GM20000 (cell line): ENCODE data around the gene SEC63.
"Not testable (repeated sequence)": the region's sequence is repeated elsewhere in the genome, so short reads cannot be mapped to it uniquely, and the experiment has no call there.

Experiments
- DNase-seq: peaks from one replicate; pipeline ENCODE4 v3.0.0; 2012; ENCODE audit warnings: low spot score
- TF ChIP-seq, protein P1 (sequence below): IDR thresholded peaks from 2 replicates; pipeline ENCODE4 v1.5.1; 2012; ENCODE audit warnings: mild to moderate bottlenecking, control low read depth; ENCODE audit errors: extremely low read depth, missing control alignments

The SEC63 gene

DNA sequence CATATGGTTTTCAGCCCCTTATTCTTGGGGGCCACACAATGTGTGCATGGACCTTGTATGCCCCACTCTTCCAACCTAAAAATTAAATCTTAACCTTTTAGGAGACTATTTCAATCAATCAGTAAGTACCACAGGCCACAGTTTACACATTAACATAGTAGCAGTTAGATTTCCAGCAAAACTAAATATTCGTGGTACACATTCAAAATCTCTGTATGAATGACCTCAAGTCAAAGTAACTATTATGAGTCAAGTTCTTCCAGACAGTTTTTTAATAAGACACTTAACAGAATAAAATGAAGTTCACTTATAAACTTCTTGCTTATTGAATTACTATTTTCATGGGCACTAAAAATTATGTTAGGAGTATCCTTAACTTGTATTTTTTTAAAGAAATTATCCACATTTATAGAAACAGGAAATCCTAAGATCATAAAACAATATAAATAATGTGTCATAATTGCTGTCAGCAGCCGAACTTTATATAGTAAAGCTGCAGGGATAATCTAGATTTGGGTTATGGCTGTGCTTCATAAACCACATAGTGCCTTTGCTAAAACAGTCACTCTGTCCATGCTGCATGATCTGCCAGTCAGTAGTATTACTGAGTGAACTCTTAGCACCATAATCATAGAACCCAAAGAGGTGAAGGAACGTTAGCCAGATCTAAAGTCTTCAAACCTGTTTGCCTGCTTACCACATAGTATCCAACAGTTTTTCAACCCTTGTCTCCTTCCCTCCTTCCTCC is 21.7 kb downstream of the SEC63 start:
- TF ChIP-seq, protein P1, sequence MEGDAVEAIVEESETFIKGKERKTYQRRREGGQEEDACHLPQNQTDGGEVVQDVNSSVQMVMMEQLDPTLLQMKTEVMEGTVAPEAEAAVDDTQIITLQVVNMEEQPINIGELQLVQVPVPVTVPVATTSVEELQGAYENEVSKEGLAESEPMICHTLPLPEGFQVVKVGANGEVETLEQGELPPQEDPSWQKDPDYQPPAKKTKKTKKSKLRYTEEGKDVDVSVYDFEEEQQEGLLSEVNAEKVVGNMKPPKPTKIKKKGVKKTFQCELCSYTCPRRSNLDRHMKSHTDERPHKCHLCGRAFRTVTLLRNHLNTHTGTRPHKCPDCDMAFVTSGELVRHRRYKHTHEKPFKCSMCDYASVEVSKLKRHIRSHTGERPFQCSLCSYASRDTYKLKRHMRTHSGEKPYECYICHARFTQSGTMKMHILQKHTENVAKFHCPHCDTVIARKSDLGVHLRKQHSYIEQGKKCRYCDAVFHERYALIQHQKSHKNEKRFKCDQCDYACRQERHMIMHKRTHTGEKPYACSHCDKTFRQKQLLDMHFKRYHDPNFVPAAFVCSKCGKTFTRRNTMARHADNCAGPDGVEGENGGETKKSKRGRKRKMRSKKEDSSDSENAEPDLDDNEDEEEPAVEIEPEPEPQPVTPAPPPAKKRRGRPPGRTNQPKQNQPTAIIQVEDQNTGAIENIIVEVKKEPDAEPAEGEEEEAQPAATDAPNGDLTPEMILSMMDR = no peak
- no peak for DNase-seq

DNA sequence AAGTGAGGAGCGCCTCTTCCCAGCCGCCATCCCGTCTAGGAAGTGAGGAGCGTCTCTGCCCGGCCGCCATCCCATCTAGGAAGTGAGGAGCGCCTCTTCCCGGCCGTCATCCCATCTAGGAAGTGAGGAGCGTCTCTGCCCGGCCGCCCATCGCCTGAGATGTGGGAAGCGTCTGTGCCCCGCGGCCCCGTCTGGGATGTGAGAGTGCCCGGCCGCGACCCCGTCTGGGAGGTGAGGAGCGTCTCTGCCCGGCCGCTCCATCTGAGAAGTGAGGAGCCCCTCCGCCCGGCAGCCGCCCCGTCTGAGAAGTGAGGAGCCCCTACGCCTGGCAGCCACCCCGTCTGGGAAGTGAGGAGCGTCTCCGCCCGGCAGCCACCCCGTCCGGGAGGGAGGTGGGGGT is 23.8 kb downstream of the SEC63 start:
- not testable (repeated sequence) for DNase-seq

DNA sequence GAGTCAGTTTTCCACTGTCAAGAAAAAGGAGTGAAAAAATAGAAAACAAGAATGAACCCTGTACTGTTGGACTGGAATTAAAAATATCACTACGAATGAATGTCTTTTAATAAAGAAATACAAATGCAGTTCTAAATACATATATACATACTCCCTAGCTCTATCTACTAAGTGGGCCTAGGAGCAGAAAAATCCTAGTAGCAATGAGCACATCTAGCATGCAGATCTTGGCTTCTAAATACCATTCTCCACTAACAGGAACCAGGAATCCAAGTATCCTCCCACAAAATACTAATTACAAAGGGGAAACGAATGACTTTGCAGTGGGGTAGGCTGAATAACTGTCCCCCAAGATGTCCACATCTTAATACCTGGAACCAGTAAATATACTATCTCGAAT is 25.4 kb downstream of the SEC63 start:
- TF ChIP-seq, protein P1 = no peak
- DNase-seq = no peak

DNA sequence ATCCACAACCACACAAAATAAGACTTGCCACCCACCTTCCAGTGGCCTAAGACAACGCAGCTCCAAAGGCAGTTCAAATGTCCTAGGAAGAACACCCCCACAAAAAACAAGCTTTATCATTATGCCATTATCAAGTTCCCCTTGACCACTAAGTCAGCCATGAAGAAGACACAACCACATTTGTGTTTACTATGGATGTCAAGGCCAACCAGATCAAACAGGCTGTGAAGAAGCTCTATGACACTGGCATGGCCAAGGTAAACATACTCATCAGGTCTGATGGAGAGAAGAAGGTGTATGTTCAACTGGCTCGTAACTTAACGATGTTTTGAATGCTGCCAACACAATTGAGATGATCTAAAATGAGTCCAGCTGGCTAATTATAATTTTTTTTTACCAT is 26.1 kb downstream of the SEC63 start:
- DNase-seq = no peak
- TF ChIP-seq, protein P1 = no peak

DNA sequence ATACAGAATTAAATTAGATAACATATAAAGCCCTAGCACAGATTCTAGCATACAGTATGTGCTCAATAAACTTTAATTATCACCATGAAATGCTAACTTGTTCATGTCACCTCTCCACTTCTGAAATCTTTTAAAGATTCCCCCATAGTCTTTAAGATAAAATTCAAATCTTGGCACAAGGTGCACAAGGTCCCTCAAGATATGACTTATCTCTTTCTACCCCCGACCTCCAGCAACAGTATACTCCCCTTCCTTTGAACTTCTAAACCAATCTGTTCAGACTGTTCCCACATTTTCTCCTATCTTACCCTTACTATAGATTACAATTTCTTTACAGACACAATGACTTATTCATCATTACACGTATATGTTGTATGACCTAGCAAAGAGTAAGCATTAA is 29.0 kb downstream of the SEC63 start:
- no peak for DNase-seq
- TF ChIP-seq, protein P1 = no peak

DNA sequence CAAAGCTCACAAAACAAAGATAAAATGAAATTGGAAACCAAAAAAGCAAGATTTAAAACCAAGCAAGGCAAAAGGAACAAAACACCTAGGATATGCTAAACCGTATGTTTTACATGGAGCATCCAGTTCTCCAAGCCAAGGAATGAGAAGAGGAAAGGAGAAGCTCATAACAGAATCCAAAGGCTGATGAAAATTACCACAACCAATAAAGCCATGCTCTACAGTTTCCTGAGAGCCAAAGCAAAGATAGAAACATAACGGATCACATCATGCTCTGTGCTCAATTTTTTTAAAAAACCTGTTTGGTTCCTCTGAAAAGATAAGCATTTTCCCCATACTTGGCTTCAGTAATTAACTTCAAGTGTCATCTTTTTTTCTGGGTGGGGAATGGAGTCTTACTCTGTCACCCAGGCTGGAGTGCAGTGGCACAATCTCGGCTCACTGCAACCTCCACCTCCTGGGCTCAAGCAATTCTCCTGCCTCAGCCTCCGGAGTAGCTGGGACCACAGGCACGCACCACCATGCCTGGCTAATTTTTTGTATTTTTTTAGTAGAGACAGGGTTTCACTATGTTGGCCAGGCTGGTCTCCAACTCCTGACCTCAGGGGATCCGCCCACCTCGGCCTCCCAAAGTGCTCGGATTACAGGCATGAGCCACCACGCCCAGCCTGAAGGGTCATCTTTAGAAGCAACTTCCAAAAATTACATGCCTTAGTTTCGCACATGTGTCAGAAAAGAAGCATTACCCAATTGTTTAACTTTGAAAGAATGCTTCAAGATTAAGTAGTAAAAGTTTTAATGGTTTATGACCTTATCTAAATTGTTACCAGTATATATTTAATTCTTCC is 31.1 kb downstream of the SEC63 start:
- not testable (repeated sequence) for DNase-seq

DNA sequence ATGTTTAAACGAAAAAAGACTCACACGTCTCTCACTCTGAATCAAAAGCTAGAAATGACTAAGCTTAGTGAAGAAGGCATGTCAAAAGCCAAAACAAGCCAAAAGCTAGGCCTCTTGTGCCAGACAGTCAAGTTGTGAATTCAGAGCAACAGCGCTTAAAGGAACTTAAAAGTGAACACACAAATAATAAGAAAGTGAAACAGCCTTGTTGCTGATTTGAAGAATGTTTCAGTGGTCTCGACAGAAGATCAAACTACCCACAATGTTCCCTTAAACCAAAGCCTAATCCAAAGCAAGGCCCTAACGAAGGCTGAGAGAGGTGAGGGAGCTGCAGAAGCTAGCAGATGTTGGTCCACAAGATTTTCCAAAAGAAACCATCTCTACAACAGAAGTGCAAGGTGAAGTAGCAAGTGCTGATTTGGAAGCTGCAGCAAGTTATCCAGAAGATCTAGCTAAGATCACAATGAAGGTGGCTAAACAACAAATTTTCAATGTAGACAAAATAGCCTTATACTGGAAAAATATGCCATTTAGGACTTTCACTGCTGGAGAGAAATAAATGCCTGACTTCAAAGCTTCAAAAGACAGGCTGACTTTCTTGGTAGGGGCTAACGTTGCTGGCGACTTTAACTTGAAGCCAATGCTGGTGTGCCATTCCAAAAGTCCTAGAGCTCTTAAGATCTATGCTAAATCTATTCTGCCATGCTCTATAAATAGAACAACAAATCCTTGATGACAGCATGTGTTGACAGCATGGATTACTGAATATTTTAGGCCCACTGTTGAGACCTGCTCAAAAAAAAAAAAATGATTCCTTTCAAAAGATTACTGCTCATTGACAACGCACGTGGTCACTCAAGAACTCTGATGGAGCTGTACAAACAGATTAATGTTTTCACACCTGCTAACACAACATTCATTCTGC is 40.3 kb downstream of the SEC63 start:
- TF ChIP-seq, protein P1 = no peak
- no peak for DNase-seq

DNA sequence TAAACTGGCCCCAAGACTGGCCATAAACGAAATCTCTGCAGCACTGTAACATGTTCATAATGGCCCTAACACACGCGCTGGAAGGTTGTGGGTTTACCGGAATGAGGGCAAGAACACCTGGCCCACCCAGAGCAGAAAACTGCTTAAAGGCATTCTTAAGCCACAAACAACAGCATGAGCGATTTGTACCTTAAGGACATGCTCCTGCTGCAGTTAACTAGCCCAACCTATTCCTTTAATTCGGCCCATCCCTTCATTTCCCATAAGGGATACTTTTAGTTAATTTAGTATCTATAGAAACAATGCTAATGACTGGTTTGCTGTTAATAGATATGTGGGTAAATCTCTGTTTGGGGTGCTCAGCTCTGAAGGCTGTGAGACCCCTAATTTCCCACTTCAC is 41.0 kb downstream of the SEC63 start:
- not testable (repeated sequence) for DNase-seq
